ENCODE data around the gene ERCC6. TPM values are rescaled to one million over a fixed set of nuclear protein-coding genes. Genes with fewer than 3 reads are reported as not detected.

ERCC6 gene
- polyA plus RNA-seq, 1 of the 3 experiments (the other 2 are of a cell fraction) = 4.5 TPM

DNA sequence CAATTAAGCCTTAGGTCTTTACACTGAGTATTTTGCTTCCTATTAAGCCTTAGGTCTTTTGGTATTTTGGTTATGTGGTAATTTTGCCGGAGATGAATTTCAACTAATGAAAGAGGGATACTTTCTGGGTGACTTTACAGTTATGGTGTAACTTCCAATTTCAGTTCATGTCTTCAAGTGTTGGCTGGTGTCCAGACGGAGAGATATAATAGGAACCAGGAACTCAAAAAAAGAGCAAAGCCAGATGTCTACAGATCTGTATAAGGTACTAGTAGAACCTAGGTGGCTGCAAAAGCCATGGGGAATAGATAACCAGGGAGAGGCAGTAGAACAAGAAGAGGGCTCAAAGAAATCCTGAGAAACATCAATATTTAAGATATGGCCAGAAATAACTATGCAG lies 12.3 kb downstream of the ERCC6 start:
- Histone ChIP-seq H3F3A (replicated peaks; ENCODE audit: insufficient read depth) (no peaks in the 10 kb centered on the region), H3K9me2 (no peaks in the 10 kb centered on the region), H3K79me2 (ENCODE audit: insufficient read depth) (peaks cover 21% of the 10 kb centered on the region; the same call in 1 of the 2 replicates), H3K4me2 (no peak overlapping the region), H4K20me1 (ENCODE audit: insufficient read depth) (no peaks in the 10 kb centered on the region), H3K27me3 (ENCODE audit: insufficient read depth) (no peaks in the 10 kb centered on the region), H3K9me3 (no peaks in the 10 kb centered on the region), H3K4me1 (ENCODE audit: control insufficient read depth in 1 of 2, insufficient read depth in 2 of 2, low read depth in 1 of 2, low read length in 1 of 2) (peaks cover 0 to 7% of the 10 kb centered on the region in 2 experiments; a peak in 2 of 4 replicates), H3K4me3 (ENCODE audit: low read depth in 2 of 2, low read length in 1 of 2) (no peak overlapping the region), H3K36me3 (replicated peaks in 1 of 2; ENCODE audit: control insufficient read depth in 1 of 2, insufficient read depth in 2 of 2, low read length in 1 of 2) (peaks cover 62 to 81% of the 10 kb centered on the region in 2 experiments), H3K27ac (ENCODE audit: low read depth in 2 of 2, low read length in 1 of 2) (peak overlapping the region; percentile 20 to 78; a peak in 2 of 4 replicates), H3K9ac (no peak overlapping the region), H2AFZ (ENCODE audit: low read depth) (no peak overlapping the region)
- TF ChIP-seq NRF1 (IDR thresholded peaks at IDR 0.05; ENCODE audit: low read depth, low read length) (no peak), POLR2AphosphoS5 (IDR thresholded peaks at IDR 0.05; ENCODE audit: low read depth, low read length) (no peak), MEF2A (IDR thresholded peaks at IDR 0.05; ENCODE audit: borderline replicate concordance, low read depth) (no peak), NFIC (IDR thresholded peaks at IDR 0.05; ENCODE audit: borderline replicate concordance) (peak; percentile 26; the same call in 1 of the 2 replicates), RCOR1 (IDR thresholded peaks at IDR 0.05; ENCODE audit: low read length) (no peak), GABPA (IDR thresholded peaks at IDR 0.05; ENCODE audit: low read depth) (no peak), TCF12 (IDR thresholded peaks at IDR 0.05) (peak; percentile 54), TAF1 (IDR thresholded peaks at IDR 0.05; ENCODE audit: borderline replicate concordance, low read depth, low read length) (no peak)
- TF ChIP-seq, protein P1, sequence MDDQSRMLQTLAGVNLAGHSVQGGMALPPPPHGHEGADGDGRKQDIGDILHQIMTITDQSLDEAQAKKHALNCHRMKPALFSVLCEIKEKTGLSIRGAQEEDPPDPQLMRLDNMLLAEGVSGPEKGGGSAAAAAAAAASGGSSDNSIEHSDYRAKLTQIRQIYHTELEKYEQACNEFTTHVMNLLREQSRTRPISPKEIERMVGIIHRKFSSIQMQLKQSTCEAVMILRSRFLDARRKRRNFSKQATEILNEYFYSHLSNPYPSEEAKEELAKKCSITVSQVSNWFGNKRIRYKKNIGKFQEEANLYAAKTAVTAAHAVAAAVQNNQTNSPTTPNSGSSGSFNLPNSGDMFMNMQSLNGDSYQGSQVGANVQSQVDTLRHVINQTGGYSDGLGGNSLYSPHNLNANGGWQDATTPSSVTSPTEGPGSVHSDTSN (IDR thresholded peaks at IDR 0.05) = 0 out of 2 replicates have a peak, but pooled peaks have one; percentile 16
- TF ChIP-seq, protein P2, sequence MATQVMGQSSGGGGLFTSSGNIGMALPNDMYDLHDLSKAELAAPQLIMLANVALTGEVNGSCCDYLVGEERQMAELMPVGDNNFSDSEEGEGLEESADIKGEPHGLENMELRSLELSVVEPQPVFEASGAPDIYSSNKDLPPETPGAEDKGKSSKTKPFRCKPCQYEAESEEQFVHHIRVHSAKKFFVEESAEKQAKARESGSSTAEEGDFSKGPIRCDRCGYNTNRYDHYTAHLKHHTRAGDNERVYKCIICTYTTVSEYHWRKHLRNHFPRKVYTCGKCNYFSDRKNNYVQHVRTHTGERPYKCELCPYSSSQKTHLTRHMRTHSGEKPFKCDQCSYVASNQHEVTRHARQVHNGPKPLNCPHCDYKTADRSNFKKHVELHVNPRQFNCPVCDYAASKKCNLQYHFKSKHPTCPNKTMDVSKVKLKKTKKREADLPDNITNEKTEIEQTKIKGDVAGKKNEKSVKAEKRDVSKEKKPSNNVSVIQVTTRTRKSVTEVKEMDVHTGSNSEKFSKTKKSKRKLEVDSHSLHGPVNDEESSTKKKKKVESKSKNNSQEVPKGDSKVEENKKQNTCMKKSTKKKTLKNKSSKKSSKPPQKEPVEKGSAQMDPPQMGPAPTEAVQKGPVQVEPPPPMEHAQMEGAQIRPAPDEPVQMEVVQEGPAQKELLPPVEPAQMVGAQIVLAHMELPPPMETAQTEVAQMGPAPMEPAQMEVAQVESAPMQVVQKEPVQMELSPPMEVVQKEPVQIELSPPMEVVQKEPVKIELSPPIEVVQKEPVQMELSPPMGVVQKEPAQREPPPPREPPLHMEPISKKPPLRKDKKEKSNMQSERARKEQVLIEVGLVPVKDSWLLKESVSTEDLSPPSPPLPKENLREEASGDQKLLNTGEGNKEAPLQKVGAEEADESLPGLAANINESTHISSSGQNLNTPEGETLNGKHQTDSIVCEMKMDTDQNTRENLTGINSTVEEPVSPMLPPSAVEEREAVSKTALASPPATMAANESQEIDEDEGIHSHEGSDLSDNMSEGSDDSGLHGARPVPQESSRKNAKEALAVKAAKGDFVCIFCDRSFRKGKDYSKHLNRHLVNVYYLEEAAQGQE (IDR thresholded peaks at IDR 0.05; ENCODE audit: low read depth, low read length) = no peak
- TF ChIP-seq, protein P3, sequence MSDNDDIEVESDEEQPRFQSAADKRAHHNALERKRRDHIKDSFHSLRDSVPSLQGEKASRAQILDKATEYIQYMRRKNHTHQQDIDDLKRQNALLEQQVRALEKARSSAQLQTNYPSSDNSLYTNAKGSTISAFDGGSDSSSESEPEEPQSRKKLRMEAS (IDR thresholded peaks at IDR 0.05; ENCODE audit: low read depth) = no peak
- TF ChIP-seq, protein P4, sequence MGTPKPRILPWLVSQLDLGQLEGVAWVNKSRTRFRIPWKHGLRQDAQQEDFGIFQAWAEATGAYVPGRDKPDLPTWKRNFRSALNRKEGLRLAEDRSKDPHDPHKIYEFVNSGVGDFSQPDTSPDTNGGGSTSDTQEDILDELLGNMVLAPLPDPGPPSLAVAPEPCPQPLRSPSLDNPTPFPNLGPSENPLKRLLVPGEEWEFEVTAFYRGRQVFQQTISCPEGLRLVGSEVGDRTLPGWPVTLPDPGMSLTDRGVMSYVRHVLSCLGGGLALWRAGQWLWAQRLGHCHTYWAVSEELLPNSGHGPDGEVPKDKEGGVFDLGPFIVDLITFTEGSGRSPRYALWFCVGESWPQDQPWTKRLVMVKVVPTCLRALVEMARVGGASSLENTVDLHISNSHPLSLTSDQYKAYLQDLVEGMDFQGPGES (IDR thresholded peaks at IDR 0.05; ENCODE audit: low read depth, low read length) = no peak
- TF ChIP-seq, protein P5, sequence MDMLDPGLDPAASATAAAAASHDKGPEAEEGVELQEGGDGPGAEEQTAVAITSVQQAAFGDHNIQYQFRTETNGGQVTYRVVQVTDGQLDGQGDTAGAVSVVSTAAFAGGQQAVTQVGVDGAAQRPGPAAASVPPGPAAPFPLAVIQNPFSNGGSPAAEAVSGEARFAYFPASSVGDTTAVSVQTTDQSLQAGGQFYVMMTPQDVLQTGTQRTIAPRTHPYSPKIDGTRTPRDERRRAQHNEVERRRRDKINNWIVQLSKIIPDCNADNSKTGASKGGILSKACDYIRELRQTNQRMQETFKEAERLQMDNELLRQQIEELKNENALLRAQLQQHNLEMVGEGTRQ (IDR thresholded peaks at IDR 0.05; ENCODE audit: borderline replicate concordance, low read depth, low read length) = no peak
- TF ChIP-seq, protein P6, sequence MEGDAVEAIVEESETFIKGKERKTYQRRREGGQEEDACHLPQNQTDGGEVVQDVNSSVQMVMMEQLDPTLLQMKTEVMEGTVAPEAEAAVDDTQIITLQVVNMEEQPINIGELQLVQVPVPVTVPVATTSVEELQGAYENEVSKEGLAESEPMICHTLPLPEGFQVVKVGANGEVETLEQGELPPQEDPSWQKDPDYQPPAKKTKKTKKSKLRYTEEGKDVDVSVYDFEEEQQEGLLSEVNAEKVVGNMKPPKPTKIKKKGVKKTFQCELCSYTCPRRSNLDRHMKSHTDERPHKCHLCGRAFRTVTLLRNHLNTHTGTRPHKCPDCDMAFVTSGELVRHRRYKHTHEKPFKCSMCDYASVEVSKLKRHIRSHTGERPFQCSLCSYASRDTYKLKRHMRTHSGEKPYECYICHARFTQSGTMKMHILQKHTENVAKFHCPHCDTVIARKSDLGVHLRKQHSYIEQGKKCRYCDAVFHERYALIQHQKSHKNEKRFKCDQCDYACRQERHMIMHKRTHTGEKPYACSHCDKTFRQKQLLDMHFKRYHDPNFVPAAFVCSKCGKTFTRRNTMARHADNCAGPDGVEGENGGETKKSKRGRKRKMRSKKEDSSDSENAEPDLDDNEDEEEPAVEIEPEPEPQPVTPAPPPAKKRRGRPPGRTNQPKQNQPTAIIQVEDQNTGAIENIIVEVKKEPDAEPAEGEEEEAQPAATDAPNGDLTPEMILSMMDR (IDR thresholded peaks at IDR 0.05) = no peak
- ChIA-PET POLR2A (no interaction called here), CTCF (interaction anchor here (1.2 to 10.4 kb wide), 4 partner anchors 12 to 869 kb away, joined by 4 to 137 read pairs (median 34); partner anchors contain the start of gene ERCC6)
- 45% methylated on average over 2 of the region's 2 CpGs for whole genome bisulfite sequencing (ENCODE audit: low lambda C conversion rate)
- no peak for DNase-seq

Data from SK-N-SH (cell line).